LNCaP clone FGC (cell line): ENCODE results near the gene CENPX.

Source experiments
- DNase-seq: peaks from one replicate; pipeline ENCODE4 v3.0.0-alpha.2; 2011; ENCODE audit warnings: low read depth
- H3K4me3 ChIP-seq: 2 replicates; pipeline ENCODE4 v1.5.1; 2011; ENCODE audit warnings: mild to moderate bottlenecking, low read depth, low read length, control low read depth
- TF ChIP-seq, protein P1 (sequence below): IDR thresholded peaks from 2 replicates; pipeline ENCODE4 v1.5.1; 2012; ENCODE audit warnings: mild to moderate bottlenecking; ENCODE audit not compliant: control insufficient read depth, insufficient read depth; ENCODE audit errors: extremely low read depth

Gene CENPX

DNA sequence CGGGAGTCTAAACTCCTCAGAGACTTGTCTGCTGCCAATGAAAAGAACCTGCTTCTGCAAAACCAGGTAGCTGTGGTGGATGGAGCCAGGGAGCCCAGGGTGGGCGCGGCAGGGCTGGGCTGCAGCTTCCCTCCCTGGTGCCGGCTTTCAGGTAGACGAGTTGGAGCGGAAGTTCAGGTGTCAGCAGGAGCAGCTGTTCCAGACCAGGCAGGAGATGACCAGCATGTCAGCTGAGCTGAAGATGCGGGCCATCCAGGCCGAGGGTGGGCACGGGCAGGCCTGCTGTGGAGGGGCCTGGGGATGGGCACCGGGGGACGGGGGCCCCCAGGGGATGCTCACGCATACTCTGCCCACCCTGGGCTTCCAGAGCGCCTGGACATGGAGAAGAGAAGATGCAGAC lies 5.6 kb upstream of the CENPX start:
- TF ChIP-seq, protein P1, sequence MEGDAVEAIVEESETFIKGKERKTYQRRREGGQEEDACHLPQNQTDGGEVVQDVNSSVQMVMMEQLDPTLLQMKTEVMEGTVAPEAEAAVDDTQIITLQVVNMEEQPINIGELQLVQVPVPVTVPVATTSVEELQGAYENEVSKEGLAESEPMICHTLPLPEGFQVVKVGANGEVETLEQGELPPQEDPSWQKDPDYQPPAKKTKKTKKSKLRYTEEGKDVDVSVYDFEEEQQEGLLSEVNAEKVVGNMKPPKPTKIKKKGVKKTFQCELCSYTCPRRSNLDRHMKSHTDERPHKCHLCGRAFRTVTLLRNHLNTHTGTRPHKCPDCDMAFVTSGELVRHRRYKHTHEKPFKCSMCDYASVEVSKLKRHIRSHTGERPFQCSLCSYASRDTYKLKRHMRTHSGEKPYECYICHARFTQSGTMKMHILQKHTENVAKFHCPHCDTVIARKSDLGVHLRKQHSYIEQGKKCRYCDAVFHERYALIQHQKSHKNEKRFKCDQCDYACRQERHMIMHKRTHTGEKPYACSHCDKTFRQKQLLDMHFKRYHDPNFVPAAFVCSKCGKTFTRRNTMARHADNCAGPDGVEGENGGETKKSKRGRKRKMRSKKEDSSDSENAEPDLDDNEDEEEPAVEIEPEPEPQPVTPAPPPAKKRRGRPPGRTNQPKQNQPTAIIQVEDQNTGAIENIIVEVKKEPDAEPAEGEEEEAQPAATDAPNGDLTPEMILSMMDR, result no peak

DNA sequence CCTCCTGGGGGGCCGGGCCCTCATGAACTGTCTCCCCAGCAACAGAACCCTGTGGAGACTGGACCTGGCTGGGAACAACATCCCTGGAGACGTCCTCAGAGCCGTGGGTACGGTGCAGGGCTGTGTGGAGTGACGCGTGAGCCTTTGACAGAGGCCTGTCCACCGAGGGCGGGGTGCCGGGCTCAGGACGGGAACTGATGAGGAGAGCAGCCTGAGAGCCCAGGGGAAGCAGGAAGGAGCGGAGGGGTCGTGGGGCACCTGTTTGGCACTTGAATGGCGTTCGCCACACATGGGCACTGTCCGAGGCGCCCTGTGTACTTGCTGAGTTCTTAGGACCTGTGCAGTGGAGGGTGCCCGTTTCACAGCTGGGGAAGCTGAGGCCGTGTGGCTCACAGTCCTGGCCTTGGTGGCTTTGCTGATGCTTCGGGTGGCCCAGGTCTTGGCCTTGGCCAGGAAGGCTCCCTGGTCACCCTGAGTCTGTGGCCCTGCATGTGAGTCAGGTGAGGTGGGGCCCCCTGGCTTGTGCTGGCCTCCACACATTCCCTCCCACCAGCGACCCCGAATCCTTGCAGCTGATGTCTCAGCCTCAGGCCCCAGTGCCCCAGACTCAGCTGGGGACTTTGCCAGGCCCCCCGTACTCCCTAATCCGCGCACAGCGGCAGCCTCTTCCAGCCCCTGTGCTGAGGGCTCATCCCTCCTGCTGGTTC lies 2.9 kb upstream of the CENPX start:
- TF ChIP-seq, protein P1, result no peak
- H3K4me3 ChIP-seq, result no peak overlapping the region
- no peak for DNase-seq

More for the DNA sequence above, 5.6 kb upstream of the CENPX start:
- H3K4me3 ChIP-seq, result no peak overlapping the region
- DNase-seq, result no peak

DNA sequence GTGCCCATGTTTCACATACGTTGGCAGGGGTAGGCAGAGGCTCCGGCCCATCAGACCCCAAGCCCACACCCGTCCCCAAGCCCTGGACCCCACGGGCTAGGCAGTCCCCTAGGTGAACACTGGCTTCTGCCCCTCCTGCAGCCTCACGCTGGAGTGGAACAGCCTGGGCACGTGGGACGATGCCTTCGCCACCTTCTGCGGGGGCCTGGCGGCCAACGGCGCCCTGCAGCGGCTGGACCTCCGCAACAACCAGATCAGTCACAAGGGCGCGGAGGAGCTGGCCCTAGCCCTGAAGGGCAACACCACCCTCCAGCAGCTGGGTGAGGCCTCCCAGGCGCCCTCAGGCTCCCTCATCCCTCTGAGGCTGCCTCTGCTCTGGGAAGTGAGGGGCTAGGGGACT lies 2.2 kb upstream of the CENPX start:
- TF ChIP-seq, protein P1, result no peak
- H3K4me3 ChIP-seq, result no peak overlapping the region; the same call in 1 of the 2 replicates

DNA sequence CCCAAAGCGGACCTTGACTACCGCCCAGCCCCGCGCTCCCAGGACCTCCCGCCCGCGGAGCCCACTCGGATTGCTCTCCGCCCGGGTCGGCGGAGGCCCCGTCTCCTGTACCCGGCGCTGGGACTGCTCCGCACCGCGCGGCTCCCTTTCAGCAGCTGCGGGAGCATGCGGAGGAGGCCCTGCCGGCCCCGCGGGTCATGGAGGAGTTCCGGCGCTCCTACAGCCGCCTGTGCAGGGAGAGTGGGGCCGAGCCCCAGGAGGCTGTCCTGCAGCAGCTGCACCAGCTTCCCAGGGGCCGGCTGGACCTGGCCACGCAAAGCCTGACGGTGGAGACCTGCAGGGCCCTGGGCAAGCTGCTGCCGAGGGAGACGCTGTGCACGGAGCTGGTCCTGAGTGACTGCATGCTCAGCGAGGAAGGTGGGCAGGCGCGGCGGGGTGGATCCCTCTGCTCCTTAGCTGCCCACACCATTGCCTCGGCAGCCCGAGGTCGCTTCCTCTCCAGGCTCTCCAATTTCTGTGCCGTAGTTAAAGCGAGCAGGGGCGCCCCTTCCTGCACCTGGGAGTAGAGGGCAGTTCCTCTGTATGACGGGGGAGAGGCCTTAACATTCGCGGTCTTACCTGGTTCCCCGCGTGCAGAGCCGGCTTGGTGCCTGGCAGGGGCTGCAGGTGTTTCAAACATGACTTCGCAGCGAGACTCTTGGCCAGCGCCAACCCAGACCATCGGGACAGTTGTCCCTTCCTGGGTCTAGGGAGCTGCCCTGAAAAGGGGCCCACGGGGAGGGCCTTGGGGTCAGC lies 966 bp upstream of the CENPX start:
- TF ChIP-seq, protein P1, result no peak
- peak overlapping the region; percentile 63 for H3K4me3 ChIP-seq
- DNase-seq, result no peak

More for the DNA sequence above, 2.2 kb upstream of the CENPX start:
- no peak for DNase-seq

DNA sequence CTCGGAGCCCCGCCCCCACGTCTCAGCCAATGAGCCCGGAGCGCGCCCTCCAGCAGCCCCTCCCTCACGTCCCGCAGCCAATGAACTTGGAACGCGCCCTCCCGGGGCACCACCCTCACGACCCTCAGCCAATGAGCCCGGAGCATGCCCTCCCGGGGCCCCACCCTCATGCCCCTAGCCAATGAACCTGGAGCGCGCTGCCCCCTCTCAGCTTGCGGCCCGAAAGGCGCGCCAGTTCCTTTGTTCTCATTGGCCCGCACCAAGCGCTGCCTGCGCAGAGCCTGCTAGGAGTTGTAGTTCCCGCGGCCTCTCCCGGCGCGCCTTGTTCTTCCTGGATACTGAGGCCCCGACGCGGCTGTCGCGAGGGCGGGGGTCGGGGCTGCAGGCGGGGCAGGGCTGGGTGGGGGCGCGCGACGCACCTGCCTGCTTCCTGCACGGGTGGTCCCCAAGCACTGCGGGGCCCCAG lies 336 bp upstream of the CENPX start, which contains the start of gene LRRC45:
Gene LRRC45, plus strand, starts transcription at position 325 of the 466 bp plus-strand sequence. CDS start 339 bp downstream, outside the sequence.
- TF ChIP-seq, protein P1, result no peak
- H3K4me3 ChIP-seq, result peak within 1 kb of the TSS; percentile 97
- DNase-seq, result peak; percentile 98

DNA sequence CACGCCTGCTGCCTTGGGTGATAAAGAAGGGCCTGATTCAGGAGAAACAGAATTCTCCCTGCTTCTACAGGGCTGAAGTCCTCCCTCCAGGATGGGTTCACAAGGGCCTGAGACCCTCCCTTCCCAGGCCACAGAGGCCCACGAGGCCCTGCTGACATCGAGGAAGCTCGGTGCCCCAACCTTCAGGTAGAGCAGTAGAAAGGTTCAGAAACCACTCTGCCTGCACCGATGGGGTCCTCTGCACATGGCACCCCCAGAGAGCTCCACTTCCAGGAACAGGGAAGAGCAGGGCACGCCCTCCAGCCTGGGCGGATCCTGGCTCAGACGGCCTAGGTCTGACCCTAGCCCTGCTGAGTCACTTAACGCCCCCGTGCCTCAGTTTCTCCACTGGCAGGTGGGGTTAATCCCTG lies 773 bp downstream of the CENPX start:
- DNase-seq, result no peak
- peak overlapping the region; percentile 97 for H3K4me3 ChIP-seq
- TF ChIP-seq, protein P1, result no peak
